ENCODE results near the gene MYPN.
"Not testable (repeated sequence)": the region's sequence is repeated elsewhere in the genome, so short reads cannot be mapped to it uniquely, and the experiment has no call there.

MYPN gene

DNA sequence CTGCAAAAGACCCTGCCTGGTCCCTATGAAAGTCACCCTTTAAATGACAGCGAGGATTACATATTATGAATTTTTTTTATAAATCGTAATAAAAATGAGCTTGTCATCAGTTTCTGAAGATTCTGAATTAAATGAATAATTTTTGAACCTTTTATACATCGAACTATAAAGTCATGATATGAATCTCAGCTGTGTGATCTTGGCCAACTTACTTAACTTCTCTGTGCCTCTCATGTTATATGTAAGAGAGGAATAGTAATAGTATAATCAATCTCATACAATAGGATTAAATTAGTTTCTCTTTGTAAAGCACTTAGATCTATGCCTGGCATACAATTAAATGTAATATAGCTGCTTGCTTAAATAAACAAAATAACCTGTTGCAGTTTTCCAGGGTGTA lies 127.9 kb downstream of the MYPN start:
- no peak for DNase-seq

DNA sequence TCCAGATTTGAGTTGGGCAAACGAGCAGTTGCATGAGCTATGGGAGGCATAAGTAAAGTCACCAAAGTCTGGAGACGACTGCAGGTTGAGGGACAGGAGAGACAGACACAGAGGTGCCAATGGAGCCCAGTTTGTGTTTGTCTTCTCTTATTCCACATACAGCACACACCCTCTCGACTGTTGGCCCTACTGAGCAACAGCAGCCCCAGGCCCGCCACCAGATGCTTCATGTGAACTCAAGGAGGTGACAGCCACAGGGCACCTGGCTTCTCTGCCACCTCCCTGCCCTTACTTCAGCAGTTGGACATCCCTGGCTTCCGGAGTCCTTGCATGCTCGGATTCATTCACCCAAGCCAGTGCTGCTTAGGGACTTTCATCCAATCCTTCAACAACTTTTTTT lies 129.1 kb downstream of the MYPN start:
- no peak for DNase-seq

DNA sequence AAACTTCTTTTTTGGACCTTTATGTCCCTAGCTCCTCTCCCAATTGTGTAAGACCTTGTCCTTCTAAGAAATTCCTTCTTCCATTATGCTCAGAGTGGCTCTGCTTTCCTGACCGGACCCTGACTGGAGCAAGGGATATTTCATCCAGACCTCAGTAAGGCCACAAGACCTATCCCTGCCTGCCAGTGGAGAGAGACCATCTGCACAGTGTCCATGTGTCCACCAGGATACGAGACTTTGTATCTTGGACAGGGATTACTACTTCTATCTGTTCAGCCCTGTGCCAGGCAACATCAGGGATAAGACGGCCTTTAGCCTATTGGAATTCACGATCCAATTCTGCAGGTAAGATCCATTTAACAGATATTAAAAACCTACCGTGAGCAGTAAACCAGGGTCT lies 129.8 kb downstream of the MYPN start:
- no peak for DNase-seq

DNA sequence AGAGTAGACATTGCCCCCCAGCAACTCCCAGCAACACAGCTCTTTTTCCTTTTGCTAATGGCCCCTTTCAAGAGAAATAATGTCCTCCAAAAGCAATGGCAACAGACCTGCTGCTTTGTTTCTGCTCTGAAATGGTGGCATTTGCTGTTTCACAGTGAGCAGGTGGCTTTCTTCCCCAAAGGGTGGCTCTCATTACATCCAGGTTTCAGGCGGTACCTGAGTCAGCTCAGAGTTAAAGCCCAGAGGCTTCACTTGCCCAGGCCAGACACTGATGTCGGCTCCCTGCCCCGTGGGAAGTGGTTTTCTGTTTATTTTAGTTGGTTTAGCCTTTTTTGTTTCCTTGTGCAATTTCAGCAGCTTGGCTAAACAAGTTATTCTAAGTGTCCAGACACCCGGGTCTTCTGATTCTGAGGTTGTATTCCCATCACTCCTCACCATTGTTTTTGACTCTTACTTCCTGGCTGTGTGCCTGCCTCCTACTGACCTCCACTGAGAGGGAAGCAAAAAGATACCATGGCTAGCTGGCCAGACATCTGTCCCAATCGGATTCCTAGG lies 130.4 kb downstream of the MYPN start:
- DNase-seq: no peak

DNA sequence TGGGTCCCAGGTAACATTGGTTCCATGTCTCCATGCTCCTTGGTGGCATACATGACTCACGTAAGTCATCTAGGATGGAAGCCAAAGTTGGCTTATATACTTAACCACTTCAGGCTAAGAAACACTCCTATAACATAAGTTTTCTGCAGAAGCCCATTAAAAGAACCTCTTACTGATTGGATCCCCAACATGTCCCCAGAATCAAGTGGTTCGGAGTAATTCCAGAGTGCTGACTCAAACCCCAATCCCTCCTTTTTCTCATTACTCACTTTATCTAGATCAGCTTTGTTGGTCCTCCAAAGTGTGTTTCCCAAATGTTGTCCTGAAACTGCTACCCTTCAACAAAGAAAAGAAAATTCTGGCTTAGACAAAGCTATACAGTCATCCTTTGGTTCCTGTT lies 132.8 kb downstream of the MYPN start:
- DNase-seq: no peak

DNA sequence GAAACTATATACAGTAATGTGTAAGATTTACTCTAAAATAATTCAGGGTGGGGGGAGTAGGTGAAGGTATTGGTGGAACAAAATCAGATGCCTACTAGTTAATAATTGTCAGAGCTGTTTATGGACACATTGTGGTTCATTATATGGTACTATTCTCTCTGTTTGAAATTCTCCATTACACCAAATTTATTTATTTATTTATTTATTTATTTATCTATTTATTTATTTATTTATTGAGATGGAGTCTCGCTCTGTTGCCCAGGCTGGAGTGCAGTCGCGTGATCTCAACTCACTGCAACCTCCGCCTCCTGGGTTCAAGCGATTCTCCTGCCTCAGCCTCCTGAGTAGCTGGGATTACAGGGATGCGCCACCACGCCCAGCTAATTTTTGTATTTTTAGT lies 137.1 kb downstream of the MYPN start:
- DNase-seq: not testable (repeated sequence)

DNA sequence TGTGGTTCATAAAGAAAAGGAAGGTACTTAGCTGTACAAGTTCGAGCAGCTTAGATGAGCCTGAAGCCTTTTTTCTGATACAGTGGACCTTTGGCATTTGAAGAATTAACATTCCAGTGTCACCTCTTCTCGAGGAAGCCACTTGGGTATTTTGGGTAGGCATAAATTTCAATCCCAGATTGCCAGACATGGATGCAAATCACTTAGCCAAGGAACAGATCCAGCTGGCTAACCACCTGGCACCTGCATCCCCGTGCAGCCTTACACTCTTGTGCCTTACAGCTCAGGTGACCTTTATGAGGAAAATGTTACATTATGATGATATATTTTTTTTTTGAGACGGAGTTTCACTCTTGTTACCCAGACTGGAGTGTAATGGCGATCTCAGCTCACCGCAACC lies 138.6 kb downstream of the MYPN start:
- no peak for DNase-seq

DNA sequence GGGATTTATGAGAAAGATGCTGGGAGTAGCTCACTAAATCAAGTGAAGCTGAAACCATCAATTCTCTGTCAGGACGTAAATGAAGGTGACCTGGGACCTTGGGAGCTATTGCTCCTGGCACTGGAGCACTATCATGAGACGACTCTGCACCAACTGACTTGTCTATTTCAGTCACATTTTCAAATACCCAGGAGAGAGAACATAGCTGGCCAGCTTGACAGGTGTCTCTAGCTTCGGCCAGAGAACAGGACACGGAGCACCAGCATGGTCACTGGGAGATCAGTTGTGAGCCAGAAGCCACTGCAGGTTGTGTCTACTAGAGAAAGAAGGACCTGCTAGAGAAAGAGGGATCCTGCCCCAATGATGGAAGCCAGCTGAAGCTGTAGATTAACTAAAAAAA lies 140.0 kb downstream of the MYPN start:
- DNase-seq: no peak

DNA sequence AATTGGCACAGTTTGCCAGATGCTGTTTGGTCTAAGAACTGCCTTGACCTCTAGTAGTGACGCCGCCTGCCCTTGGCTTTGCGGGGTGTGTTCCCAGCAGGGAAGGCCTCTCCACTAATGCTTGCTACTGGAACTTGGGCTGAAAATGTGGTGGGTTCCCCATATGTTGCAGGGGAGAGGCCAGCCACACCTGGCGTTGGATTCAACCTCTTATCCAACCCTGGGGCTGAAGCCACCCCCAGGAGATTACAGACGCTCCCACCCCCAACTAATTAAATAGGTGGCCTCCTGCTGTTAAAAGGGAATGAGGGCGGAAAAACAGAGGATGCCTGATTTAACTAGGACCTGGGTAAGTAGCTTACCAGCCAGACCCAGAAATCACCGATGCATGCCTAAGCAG lies 141.9 kb downstream of the MYPN start:
- no peak for DNase-seq

DNA sequence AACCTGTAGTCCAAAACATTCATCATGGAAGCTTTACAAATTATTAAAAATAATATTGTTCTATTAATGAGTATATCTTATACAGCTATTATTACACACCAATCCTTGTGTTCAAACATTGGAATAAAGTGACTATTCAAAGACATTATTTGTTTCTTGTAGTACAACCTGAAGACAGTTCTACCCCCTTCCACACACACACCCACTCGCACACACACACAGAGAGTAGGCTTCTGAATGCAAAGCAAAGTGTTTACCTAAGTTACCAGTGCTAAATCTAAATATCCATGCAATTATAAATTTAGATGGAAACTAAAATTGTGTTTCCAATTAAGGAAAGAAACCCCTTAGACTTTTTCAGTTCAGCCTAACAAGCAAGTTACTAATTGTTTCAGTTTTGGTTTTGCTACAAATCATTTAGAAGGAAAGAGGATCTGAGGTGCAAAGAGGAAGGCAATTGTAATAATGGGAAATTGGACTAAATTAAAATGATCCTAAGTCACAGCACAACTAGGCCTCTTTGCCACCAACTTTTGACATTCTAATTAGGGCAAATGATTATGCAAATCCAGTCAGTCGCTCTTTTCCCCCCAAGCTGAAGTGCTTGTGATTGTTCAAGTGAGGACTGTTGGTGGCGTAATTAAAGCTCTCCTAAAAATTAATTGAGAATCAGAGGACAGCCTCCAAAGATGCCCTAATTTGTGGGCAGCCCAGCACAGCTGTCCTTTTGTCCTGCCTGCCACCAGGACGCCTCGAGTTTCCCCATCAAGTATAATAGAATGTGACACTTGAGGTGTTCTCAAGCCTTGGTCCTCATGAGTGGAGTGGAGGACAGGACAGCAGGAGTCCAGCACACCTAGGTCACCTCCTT lies 142.6 kb downstream of the MYPN start:
- DNase-seq: no peak

DNA sequence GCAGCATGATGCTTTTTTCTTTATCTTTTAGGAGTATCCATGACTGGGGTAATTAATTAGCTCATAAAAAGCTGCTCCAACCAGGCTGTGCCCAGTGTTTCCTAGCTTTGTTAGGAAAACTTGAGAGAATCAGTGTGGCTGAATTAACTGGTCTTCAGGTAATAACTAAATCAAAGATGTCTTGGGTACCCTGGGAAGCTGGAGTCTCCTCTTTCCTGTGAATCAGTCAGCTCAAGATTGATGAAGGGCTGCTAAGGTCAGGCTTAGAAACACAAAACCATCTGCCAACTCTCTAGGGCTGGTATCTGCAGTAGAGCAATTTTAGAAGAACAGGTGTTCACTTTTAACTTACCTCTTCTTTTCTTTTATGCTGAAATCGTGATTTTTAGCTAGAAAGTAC lies 144.1 kb downstream of the MYPN start:
- DNase-seq: no peak

DNA sequence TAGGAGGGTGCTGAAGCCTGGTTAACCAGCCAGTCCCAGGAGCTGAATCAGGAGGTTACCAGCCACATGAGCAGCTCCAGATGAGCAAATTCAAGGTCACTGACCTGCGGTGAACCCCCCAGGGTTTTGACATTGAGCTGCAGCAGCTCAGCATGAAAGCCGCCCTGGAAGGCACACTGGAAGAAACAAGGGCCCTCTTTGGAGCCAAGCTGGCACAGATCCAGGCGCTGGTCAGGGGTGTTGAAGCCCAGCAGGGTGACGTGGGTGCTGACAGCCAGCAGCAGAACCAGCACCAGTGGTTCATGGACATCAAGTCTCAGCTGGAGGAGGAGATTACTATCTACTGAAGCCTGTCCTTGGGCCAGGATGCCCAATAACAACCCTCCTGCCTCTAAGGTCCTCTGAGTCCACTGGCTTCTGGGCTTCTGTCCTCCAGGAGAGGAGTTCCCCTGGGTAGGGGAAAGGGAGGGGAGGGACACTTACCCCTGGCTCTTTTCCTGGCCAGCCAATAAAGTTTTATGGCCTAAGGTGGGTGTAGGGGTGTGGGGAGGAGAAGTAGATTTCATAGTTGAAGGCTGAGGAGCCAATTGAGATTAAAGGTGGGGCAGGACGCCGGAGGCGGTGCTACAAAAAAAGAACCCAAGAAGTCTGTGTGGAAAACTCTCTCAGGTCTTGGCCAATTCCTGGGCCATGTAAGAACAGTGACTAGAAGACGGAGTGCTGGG lies 152.0 kb downstream of the MYPN start:
- no peak for DNase-seq
